ENCODE measurements around the gene ARHGAP26. TPM values are rescaled to one million over a fixed set of nuclear protein-coding genes. Genes with fewer than 3 reads are reported as not detected.
A peak's percentile ranks its signal among the peaks of the same experiment; 100 is the strongest.

Gene ARHGAP26
- total and polyA plus RNA-seq, 4 donors, result 5.4 to 52.3 (median 30.4) TPM

- DNase-seq, result no peak
- Histone ChIP-seq H3K36me3 (ENCODE audit: control insufficient read depth in 4 of 4, insufficient read depth in 4 of 4, low read length in 4 of 4) (peaks cover 0 to 5% (median 0%) of the 10 kb centered on the region in 4 donors), H3K27ac (ENCODE audit: low read depth in 1 of 2, low read length in 1 of 2) (peak overlapping the region; percentile 11 to 79), H3K4me1 (ENCODE audit: control insufficient read depth in 5 of 5, insufficient read depth in 5 of 5, low read length in 5 of 5) (peaks cover 0 to 17% (median 2%) of the 10 kb centered on the region in 5 donors), H3K9me3 (ENCODE audit: control insufficient read depth in 4 of 4, insufficient read depth in 3 of 4, low read length in 3 of 4) (no peaks in the 10 kb centered on the region), H3K9ac (ENCODE audit: insufficient read depth in 1 of 2, low read length in 2 of 2) (no peak overlapping the region), H3K4me3 (no peak overlapping the region), H3K27me3 (ENCODE audit: control insufficient read depth in 3 of 3, insufficient read depth in 3 of 3, low read length in 2 of 3) (no peaks in the 10 kb centered on the region)
- ATAC-seq (ENCODE audit: insufficient read depth, low FRiP score), result no peak
- WGBS, 2 donors, result 95 to 97% methylated on average over 4 of the region's 4 CpGs
- TF ChIP-seq CTCF (IDR thresholded peaks at IDR 0.05; ENCODE audit: control extremely low read depth, extremely low read depth), result no peak
Observed at GRCh38 chr5:142883438-142883837, 113.3 kb downstream of the ARHGAP26 start.

GRCh38 chr5:142884029-142884428, 113.9 kb downstream of the ARHGAP26 start:
- H3K27me3 ChIP-seq (ENCODE audit: control insufficient read depth in 3 of 3, insufficient read depth in 3 of 3, low read length in 2 of 3), result no peaks in the 10 kb centered on the region
- ATAC-seq (ENCODE audit: insufficient read depth, low FRiP score) (no peak), DNase-seq (no peak)
- WGBS, 2 donors, result 75 to 77% methylated on average over 3 of the region's 3 CpGs
- no peaks in the 10 kb centered on the region for H3K9me3 ChIP-seq (ENCODE audit: control insufficient read depth in 4 of 4, insufficient read depth in 3 of 4, low read length in 3 of 4)
- peaks cover 0 to 17% (median 2%) of the 10 kb centered on the region in 5 donors for H3K4me1 ChIP-seq (ENCODE audit: control insufficient read depth in 5 of 5, insufficient read depth in 5 of 5, low read length in 5 of 5)
- H3K27ac ChIP-seq (ENCODE audit: low read depth in 1 of 2, low read length in 1 of 2), result peak overlapping the region in 1 of 2 donors; percentile 79
- H3K4me3 ChIP-seq, result no peak overlapping the region
- TF ChIP-seq CTCF (IDR thresholded peaks at IDR 0.05; ENCODE audit: control extremely low read depth, extremely low read depth), result no peak
- H3K9ac ChIP-seq (ENCODE audit: insufficient read depth in 1 of 2, low read length in 2 of 2), result no peak overlapping the region
- peaks cover 0 to 5% (median 0%) of the 10 kb centered on the region in 4 donors for H3K36me3 ChIP-seq (ENCODE audit: control insufficient read depth in 4 of 4, insufficient read depth in 4 of 4, low read length in 4 of 4)

DNA sequence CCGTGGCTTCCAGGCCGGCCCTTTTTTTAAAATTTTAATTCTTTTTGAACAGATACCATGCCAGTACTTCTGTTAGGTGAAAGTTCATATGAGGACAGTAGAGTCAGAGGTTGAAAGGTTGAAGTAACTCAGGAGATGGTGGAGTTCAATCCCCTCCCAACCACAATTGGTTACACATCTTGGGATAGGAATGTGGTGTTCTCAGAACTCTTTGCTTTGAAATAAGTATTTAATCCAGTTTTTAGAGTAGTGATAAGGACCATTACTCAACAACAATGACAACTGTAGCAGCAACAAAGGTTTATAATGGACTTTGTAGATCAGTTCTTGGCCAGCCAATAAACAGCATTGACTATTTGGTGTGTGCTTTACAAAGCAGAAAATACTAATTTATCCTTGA, 116.0 kb downstream of the ARHGAP26 start:
- 82 to 91% methylated on average over 2 of the region's 2 CpGs for WGBS, 2 donors
- peaks cover 0 to 5% (median 0%) of the 10 kb centered on the region in 4 donors for H3K36me3 ChIP-seq (ENCODE audit: control insufficient read depth in 4 of 4, insufficient read depth in 4 of 4, low read length in 4 of 4)
- peaks cover 0 to 14% (median 0%) of the 10 kb centered on the region in 5 donors for H3K4me1 ChIP-seq (ENCODE audit: control insufficient read depth in 5 of 5, insufficient read depth in 5 of 5, low read length in 5 of 5)
- H3K9me3 ChIP-seq (ENCODE audit: control insufficient read depth in 4 of 4, insufficient read depth in 3 of 4, low read length in 3 of 4), result no peaks in the 10 kb centered on the region
- H3K4me3 ChIP-seq, result no peak overlapping the region
- no peak for TF ChIP-seq CTCF (IDR thresholded peaks at IDR 0.05; ENCODE audit: control extremely low read depth, extremely low read depth)
- H3K9ac ChIP-seq (ENCODE audit: insufficient read depth in 1 of 2, low read length in 2 of 2), result no peak overlapping the region
- no peak overlapping the region for H3K27ac ChIP-seq (ENCODE audit: low read depth in 1 of 2, low read length in 1 of 2)
- DNase-seq (no peak), ATAC-seq (ENCODE audit: insufficient read depth, low FRiP score) (no peak)
- no peaks in the 10 kb centered on the region for H3K27me3 ChIP-seq (ENCODE audit: control insufficient read depth in 3 of 3, insufficient read depth in 3 of 3, low read length in 2 of 3)

- no peak for DNase-seq
- ATAC-seq (ENCODE audit: insufficient read depth, low FRiP score), result no peak
Observed at GRCh38 chr5:142886956-142887355, 116.8 kb downstream of the ARHGAP26 start.

More at GRCh38 chr5:142886956-142887355, 116.8 kb downstream of the ARHGAP26 start:
- WGBS, 2 donors, result 59 to 60% methylated on average over 2 of the region's 2 CpGs
- H3K9ac ChIP-seq (ENCODE audit: insufficient read depth in 1 of 2, low read length in 2 of 2), result no peak overlapping the region
- no peaks in the 10 kb centered on the region for H3K27me3 ChIP-seq (ENCODE audit: control insufficient read depth in 3 of 3, insufficient read depth in 3 of 3, low read length in 2 of 3)
- peaks cover 0 to 7% (median 0%) of the 10 kb centered on the region in 5 donors for H3K4me1 ChIP-seq (ENCODE audit: control insufficient read depth in 5 of 5, insufficient read depth in 5 of 5, low read length in 5 of 5)
- H3K4me3 ChIP-seq, result no peak overlapping the region
- H3K36me3 ChIP-seq (ENCODE audit: control insufficient read depth in 4 of 4, insufficient read depth in 4 of 4, low read length in 4 of 4), result peaks cover 0 to 5% (median 0%) of the 10 kb centered on the region in 4 donors
- no peaks in the 10 kb centered on the region for H3K9me3 ChIP-seq (ENCODE audit: control insufficient read depth in 4 of 4, insufficient read depth in 3 of 4, low read length in 3 of 4)
- no peak overlapping the region for H3K27ac ChIP-seq (ENCODE audit: low read depth in 1 of 2, low read length in 1 of 2)
- no peak for TF ChIP-seq CTCF (IDR thresholded peaks at IDR 0.05; ENCODE audit: control extremely low read depth, extremely low read depth)

Data from lung (tissue), 12 donors.